CD4-positive, alpha-beta T cell treated with Interleukin-12 subunit alpha and Interleukin-12 subunit beta, for 1 hour (primary cell): Measurements from ENCODE around the gene RNF169.

ENCODE experiments used
- DNase-seq: peaks from one replicate; pipeline ENCODE4 v3.0.0-alpha.2; 2020

Gene RNF169

DNA sequence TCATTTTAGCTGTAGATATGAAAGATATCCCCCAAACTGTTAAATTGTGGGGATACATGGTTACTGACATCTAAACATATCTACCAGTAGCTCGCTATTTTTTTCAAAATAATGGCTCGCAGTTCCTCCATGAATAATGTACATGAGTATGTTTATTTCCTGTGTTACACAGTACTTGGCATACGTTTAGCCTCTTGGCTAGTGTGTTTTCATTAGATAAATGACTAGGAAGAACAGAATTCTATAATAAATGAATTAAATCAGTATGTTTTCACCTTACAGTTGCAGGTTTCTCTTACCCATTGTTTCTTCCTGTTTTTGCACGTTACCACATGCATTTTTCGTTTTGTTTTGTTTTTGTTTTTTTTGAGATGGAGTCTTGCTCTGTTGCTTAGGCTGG lies 21.8 kb downstream of the RNF169 start:
- DNase-seq: no peak

DNA sequence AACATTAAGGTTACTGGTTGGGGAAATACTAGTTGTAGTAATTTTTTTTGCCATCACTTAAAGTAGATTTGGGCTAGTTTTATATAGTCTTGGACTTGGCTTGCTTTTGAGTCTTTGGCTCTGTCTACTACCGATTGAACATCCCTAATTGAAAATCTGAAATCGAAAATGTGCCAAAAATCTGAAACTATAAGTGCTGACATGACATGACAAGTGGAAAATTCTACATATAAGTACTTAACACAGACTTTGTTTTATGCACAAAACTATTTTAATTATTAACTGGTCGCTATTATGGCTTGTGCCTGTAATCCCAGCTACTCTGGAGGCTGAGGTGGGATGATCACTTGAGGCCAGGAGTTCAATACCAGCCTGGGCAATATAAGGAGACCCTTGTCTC lies 22.5 kb downstream of the RNF169 start:
- no peak for DNase-seq

DNA sequence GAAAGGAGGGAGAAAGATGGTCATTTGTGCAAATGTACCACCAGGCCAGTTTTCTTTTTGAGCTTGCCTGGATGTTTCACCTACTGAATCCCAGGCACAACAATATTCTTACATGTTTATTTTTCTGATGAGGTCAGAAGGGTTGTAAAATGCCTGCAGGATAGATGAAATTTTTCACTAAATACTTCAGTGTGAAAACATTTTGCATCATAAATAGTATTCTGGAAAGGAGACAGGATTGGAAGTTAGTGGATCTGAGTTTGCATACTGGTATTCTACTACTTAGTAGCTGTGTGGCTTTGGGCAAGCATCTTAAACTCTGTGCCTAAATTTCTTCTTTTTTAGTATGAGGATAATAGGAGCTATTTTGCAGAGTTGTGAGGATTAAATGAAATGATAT lies 24.8 kb downstream of the RNF169 start:
- no peak for DNase-seq

DNA sequence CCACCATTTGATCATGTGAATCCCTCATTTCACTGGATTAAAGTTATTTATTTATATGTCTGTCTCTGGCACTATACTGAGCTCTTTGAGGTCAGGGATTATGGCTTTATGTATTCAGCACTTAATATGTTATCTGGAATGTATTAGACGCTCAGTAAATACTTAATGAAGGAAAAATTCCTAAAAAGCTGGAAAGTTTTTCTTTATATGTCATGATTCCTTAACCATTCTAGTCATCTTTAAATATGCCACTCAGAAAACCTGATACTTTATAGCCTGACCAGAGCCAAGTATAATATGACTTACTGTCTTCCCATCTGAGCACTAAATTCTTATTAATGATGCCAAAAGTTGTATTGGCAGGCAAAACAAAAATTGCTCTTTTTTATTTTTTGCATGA lies 27.1 kb downstream of the RNF169 start:
- DNase-seq: no peak

DNA sequence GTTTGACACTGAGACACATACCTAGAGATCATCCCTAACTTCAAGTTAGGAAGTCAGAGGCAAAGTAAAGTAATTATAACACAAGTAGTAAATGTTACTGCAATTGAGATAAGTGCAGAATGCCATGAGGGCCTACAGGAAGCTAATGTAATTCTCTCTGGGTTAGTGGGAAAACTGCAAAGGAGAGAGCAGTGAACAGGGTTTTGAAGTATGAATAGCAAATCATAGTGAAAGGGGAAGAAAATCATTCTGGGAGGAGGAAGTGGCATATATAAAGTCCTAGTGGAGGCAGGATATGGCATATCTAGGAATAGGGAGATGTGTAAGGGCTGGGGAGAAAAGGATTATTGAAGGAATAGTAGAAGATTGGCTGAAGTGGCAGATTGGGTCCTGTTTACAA lies 27.9 kb downstream of the RNF169 start:
- no peak for DNase-seq

DNA sequence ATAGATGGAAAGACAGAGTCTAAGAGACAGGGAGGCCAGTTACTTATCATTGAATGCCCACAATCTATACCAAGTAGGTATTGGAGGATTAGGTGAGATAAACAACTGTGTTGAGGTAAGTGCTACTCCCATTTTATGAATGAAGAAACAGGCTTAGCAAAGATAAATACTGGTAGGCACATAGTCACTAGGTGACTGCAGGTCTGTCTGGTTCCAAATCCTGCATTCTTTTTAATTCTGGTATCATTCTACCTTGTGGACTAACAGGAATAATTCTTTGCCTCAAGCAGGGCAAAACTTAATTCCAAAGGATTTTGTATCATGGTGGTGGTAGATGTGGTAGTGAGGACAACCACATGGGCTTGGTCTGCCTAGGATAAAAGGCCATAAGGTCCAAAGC lies 28.4 kb downstream of the RNF169 start:
- no peak for DNase-seq

DNA sequence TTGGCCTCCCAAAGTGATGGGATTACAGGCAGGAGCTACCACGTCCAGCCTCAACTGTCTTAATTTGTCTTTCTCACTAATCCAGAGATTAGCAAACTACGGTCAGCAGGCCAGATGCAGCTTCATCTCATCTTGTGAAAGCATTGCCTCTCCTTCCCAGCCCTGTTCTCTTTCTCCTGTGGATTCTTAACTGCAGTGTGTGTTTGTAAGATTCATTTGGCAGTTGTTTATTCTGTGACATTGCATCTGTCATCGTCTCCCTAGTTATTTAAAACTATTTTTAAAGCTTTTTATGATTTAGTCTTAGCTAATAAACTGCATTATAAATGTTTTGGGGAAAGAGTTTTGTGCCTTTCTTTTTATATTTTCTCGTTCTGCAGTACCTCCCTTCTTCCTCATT lies 29.2 kb downstream of the RNF169 start:
- no peak for DNase-seq

DNA sequence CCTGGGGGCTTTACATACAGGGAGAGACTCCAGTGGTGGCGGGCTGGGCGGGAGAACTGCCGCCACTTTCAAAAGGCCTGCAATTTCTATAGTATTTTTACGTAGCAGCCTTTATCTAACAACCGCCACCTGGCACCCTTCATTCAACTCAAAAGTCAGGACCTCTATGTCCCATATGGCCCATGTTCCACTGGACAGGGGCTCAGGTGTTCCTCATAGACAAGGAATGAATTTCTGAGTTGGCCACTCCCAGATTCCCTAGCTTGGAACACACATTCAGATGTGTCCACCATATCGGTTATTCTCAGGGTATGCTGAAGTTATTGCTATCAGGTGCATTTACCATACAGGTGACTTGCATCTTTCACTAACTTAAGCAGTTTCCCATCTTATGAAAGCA lies 29.9 kb downstream of the RNF169 start:
- no peak for DNase-seq

DNA sequence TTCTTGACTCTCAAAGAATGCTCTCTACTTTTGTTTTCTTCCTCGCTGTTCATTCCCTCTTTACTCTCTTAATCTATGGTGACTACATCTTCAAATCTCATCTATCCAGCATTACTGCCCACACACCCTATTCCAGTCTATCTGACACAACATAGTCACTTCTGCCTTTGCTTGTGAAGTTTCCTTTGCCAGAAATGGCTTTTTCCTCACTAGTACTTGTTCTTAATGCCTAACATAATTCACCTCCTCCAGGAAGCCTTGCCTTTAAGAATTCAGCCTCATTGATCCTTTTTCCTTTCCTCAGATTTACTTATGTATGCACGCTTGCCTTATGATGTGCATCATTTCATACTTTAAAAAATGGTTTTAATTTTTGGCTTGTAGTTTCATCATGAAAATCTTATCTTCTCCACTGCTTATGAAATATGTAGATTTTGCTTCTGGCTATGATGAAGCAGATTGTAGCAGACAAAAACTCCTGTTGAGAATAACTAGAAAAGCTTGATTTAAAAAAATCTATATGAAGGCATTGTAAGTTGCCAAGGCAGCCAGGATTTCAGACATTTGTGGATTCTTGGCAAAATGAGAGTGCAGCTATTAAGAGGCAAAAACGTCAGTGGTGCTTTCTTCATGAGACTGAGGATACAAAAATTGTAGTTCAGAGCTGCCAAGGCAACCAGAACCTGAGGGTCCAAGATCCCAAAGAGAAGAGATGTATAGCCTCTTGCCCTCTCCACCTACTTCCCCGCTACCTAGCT lies 31.8 kb downstream of the RNF169 start:
- no peak for DNase-seq

DNA sequence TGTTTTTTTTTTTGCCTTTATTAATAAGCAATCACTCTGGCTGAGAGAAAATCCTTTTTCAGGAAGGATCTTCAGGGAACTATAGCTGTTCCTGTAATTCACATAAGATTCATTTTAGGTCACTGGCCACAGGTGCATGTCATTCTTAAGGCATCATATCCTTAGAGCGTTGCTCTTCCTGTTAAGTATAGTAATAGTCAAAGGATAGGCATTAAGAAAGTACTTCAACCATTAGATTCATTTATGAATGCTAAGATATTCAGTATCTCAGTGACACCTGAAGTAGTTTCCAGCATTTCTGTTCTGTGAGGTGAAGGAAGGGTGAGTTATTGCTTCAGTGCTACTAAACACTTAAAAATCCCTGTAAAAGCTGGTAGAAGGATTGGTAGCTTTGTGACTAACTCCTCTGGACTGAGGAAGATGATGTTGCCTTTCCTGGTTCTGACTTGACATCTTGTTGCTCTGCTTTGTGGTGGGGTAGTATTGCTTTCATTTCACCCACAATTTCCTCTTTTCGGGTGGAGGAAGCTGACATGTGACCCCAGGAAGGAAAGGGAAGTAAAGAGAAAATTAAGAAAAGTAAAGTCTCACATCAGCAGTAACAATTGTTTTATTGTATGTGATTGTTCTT lies 34.7 kb downstream of the RNF169 start:
- DNase-seq: peak; percentile 52

DNA sequence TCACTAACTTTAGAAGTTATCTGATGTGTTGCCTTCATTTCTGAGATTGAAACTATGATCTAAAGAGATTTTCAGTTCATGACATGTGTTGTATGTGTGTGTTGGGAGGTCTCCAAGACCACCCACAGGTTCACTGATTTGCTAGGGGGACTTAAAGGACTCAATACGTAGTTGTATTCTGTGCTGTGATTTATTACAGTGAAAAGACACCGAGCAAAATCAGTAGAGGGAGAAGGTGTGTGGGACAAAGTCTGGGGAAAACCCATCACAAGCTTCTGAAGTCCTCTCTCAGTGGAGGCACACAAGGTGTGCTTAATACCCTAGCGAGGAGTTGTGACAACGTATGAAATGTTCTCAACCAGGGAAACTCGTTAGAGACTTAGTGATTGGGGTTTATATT lies 35.6 kb downstream of the RNF169 start:
- DNase-seq: no peak

DNA sequence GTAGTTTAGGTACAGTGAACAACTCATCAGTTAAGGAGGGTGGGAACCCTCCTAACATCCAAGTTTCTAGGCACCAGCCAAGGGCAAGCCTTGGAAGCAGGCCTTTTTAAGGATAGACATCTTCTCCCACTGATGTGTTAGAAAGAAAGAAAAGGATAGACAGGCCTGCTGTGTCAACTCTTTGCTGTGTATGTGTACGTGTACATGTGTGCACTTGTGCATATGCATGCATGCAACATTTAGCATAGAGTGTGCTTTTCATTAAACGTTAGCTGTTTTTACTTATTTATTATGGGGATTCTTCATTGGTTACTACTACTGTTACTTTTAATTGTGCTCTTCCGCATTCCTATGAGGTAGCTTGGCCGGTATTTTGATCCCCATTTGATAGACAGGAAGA lies 36.1 kb downstream of the RNF169 start:
- no peak for DNase-seq

DNA sequence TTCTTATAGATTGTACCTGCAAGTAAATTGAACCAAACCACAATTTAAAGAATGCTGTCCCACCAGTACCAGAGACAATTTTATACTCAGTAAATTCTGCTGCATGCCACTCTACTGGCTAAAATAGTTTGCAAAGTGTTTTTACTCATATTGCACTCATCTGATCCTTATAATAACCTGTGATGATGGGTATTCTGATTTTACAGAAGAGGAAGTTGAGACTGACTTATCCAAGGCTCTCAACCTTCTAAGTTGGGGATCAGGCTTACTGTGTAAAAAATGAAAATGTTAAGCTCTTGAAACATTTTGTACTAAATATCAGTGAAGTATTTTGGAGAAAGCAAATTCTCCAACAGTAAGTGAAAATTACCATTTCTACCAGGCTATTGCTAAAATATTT lies 37.9 kb downstream of the RNF169 start:
- no peak for DNase-seq

DNA sequence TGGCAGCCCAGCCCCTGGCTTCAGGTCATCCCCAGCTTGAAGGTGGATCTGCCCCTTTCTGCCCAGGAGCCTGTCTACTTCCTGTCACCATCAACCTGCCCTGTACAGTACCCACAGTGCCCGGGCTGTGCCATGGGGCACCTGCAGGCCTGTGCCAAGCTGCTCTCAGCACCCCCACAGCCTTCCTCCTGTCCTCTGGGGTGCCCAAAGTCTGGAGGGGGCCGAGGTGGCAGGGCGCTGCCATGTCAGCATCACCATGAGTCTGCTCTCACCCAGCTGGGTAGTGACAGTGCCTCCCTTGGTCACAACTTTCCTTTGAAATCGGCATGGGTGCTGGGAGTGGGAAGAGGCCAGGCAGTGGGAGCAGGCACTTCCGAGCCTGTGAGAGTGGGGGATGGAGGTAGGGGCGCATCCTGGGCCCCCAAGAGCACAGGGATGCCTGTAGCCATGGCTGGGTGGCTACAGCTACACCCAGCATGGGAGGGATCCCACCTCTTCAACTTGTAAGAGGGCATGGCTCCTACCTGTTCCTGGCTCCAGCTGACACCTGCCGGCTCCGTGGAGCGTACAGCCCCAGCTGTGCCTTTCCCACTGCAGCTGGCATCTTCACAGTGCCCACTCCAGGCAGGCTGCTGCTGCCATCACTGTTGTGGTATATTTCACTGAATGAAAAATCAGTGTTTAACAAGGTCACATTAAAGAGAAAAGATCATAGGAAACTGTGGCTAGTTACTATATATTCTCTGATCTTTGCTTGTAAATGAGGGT lies 42.9 kb downstream of the RNF169 start:
- no peak for DNase-seq

DNA sequence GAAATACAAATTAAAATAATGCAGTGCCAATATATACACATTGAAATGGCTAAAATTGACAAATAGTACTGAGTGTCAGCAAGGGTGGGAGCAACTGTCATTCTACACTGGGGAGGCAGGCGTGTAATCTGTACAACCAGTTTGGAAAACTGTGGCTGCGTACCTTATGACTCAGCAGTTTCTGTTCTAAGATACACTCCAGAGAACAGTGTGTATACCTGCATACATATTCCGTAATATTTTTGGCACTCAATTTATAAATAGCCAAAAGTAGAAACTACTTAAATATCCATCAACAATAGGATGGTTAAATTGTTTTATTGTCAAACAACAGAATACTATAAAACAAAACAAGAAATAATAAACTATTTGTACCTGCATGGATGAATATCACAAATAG lies 57.6 kb downstream of the RNF169 start:
- no peak for DNase-seq

DNA sequence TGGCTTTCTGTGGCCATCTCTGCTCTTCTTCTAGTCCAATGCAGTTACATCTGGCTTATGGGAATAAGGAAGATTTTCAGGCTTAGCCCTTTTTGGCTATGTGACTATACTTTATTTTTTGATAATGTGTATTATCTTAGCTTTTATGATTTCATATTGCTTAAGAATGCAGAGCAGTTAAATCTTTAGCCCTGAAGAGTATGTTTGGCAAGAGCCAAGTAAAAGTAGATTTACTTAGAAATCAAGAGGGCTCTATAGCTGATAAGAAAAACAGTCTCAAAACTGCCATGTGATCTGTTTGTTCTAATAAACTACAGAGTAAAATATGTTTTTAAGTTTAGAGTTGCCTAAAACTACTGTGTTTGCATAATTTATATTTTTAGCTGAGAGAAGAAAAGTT lies 61.2 kb downstream of the RNF169 start:
- no peak for DNase-seq

DNA sequence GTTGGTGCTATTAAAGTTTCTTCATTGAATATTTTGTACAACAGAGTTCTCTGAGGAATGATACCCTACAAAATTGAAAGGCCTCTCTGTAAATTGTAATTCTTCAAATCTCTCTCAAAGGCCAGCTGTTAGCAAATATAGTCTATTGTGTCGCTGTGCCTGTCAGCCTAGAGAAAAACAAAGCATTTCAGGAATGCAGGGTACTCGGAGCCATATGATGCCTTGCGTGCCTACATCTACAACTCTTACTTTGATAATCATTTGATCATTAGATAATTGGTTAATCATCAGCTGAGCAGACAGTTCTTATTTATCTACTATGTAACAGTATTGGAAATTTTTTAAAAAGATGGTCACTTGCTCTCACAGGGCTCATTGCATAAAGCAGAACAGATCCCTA lies 67.3 kb downstream of the RNF169 start:
- no peak for DNase-seq

DNA sequence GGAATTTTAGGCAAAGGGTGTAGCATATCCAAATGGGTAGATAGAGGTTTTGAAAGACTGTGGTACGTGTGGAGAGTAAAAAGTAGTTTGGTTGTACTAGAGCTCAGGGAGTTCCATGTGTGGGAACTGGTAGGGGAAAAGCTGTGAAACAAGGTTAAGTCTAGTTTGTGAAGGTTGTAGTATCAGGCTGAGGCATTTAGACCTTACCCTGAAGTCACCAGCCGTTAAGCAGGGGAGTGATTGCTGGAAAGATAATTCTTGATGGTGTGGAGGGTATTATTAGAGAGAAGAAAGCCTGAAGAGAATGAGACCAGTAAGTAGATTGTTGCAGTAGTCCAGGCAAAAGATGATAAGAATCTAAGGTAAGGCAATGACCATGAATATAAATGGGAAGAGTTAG lies 68.0 kb downstream of the RNF169 start:
- no peak for DNase-seq

DNA sequence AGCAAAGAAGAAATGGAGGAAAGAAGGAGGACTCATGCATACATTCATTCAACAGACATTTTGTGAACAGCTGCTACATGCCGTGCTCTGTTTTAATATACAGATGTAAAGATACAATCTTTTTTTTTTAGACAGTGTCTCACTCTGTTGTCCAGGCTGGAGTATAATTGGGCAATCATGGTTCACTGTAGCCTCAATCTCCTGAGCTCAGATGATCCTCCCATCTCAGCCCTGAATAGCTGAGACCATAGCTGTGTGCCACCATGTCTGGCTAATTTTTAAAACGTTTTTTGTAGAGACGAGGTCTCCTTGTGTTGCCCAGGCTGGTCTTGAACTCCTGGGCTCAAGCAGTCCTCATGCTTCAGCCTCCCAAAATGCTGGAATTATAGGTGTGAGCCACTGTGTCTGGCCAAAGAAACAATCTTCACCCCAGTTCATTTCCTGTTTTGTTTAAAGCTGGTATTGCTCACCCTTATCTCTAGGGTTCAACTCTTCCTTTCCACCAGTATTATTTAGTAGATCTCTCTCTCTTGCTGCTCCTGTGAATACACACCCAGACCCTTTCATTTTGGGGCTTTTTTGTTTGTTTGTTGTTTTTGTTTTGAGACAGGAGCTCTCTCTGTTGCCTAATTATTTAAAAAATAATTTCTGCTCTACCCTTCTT lies 69.8 kb downstream of the RNF169 start:
- no peak for DNase-seq

DNA sequence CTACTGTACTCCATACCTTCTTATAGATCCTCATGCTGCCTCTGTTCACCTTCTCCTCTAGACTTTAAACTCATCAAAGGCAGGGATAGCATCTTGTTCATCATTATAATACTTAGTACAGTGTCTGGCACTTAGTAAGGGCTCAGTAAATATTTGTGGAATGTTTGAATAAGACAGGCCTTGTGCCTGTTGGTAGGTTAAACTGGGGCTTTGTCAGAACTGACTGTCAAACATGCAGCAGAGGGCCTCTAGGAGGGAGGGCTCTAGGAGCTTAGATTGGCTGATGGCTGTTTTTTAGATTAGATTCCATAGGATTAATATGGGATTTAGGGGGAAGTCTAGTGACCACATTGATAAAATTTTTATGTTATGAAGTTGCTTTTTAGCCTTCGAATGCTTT lies 70.8 kb downstream of the RNF169 start:
- DNase-seq: no peak

DNA sequence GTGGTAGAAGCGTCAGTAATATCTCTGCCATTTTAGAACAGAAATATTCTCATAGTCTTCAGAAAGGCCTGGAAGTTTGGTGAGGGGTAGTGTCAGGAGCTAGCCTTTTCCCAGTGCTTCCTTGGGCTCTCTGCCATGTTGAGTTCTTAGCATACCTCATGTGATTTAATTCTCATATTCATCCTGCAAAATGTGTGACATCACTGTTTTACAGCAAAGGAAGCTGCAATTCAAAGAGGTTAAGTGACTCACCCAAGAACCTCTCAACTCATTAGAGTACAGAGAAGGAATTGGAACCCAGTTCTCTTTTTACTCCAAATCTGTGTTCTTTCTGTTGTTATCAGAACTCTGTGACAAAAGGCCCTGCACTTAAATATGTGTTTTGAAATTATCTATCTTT lies 72.1 kb downstream of the RNF169 start:
- no peak for DNase-seq

DNA sequence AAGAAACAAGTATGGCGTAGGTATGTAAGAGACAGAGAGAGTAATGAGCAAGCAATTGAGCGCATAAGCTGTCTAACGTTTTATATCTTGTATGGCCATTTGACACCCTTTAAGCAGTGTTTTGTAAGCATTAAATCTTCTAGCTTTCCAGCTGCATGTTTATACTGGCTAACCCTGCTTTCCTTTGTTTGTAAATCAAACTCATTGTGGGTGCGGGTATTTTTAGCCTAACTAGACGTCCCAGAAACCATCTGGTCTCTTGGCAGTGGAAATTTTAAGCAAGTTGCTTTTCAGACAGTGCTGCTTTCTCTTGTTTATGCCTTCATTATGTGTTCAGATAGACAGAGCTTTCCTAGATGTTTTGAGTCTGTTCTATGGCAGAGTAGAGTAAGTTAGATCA lies 73.5 kb downstream of the RNF169 start:
- no peak for DNase-seq

DNA sequence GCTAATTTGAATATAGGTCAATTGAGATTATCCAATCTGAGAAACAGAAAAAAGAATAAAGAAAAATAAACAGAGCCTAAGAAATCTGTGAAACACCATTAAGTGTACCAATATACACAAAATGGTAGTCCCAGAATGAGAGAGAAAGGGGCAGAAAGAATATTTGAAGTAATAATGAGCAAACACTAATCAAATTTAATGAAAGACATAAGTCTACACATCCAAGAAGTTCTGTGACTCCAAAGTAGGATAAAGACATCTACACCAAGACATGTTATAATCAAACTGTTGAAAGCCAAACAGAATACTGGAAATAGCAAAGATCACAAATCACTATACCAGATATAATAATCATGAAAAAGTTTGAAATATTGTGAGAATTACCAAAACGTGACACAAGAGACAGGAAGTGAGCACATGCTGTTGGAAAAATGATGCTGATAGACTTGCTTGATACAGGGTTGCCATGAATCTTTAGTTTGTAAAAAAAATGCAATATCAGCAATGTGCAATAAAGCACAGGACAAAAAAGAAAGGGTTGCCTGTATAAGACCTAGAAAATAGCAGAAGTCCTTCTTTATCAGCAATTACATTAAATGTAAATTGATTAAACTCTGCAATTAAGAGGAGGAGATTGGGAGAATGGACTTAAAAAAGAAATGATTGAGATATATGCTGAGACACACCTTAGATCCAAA lies 75.8 kb downstream of the RNF169 start:
- DNase-seq: no peak
